GM18502 (cell line): ENCODE results near the gene FAM219B.
"Not testable (repeated sequence)": the region's sequence is repeated elsewhere in the genome, so short reads cannot be mapped to it uniquely, and the experiment has no call there.

Experiments
- ATAC-seq: cut with Tn5 transposase; IDR thresholded peaks from one replicate; pipeline ENCODE4 v1.9.1; 2021; ENCODE audit warnings: mild to moderate bottlenecking; ENCODE audit not compliant: unreplicated experiment, poor library complexity

Gene FAM219B

GRCh38 chr15:74904190-74904805, 2.4 kb downstream of the FAM219B start:
- no peak for ATAC-seq

- no peak for ATAC-seq
Observed at GRCh38 chr15:74903676-74904075, 3.0 kb downstream of the FAM219B start.

GRCh38 chr15:74902295-74903075, 4.2 kb downstream of the FAM219B start:
- no peak for ATAC-seq

- no peak for ATAC-seq
Observed at GRCh38 chr15:74901612-74902063, 5.0 kb downstream of the FAM219B start.

GRCh38 chr15:74897300-74897701, 9.3 kb downstream of the FAM219B start:
- no peak for ATAC-seq

- no peak for ATAC-seq
Observed at GRCh38 chr15:74896316-74896715, 10.3 kb downstream of the FAM219B start.

GRCh38 chr15:74895830-74896229, 10.8 kb downstream of the FAM219B start:
- no peak for ATAC-seq

- ATAC-seq, result not testable (repeated sequence)
Observed at GRCh38 chr15:74894383-74894782, 12.3 kb downstream of the FAM219B start.

GRCh38 chr15:74893627-74894026, 13.0 kb downstream of the FAM219B start:
- ATAC-seq, result no peak

- ATAC-seq, result no peak
Observed at GRCh38 chr15:74892931-74893330, 13.7 kb downstream of the FAM219B start.

- ATAC-seq, result no peak
Observed at GRCh38 chr15:74892313-74892712, 14.3 kb downstream of the FAM219B start.

- no peak for ATAC-seq
Observed at GRCh38 chr15:74891469-74891868, 15.2 kb downstream of the FAM219B start.

- ATAC-seq, result no peak
Observed at GRCh38 chr15:74890665-74890960, 16.0 kb downstream of the FAM219B start.

GRCh38 chr15:74889883-74890664, 16.6 kb downstream of the FAM219B start, which contains the start of gene MPI:
Gene MPI (plus strand): TSS chr15:74890042. CDS start chr15:74890074, 32 bp downstream.
- ATAC-seq, result peak; percentile 90

- peak; percentile 31 for ATAC-seq
Observed at GRCh38 chr15:74889390-74889882, 17.2 kb downstream of the FAM219B start.

- no peak for ATAC-seq
Observed at GRCh38 chr15:74888716-74889115, 17.9 kb downstream of the FAM219B start.

- not testable (repeated sequence) for ATAC-seq
Observed at GRCh38 chr15:74887537-74888193, 19.0 kb downstream of the FAM219B start.

- ATAC-seq, result no peak
Observed at GRCh38 chr15:74885461-74885860, 21.2 kb downstream of the FAM219B start.

- ATAC-seq, result no peak
Observed at GRCh38 chr15:74884428-74885223, 22.0 kb downstream of the FAM219B start.

- ATAC-seq, result no peak
Observed at GRCh38 chr15:74882528-74882927, 24.1 kb downstream of the FAM219B start.
